Keratinocyte (primary cell): ENCODE data around the gene SREK1IP1.

ENCODE experiments used
- EZH2 ChIP-seq: IDR thresholded peaks from one replicate; pipeline ENCODE4 v1.6.1; 2012; ENCODE audit warnings: inconsistent platforms, mild to moderate bottlenecking, low read length, moderate library complexity
- TF ChIP-seq, protein P1 (sequence below), 3 experiments: IDR thresholded peaks in 1 of 3; conservative IDR thresholded peaks in 1 of 3; optimal IDR thresholded peaks in 1 of 3; 2 replicates in 2 of 3; 3 replicates in 1 of 3; pipeline versions ENCODE3 to v1.5.1; 2011; ENCODE audit warnings: low read length in 3 of 3, mild to moderate bottlenecking in 3 of 3, moderate library complexity in 2 of 3, control low read depth in 1 of 3, inconsistent platforms in 1 of 3; ENCODE audit not compliant: insufficient read depth in 2 of 3; ENCODE audit errors: extremely low read depth in 1 of 3

- TF ChIP-seq, protein P1, sequence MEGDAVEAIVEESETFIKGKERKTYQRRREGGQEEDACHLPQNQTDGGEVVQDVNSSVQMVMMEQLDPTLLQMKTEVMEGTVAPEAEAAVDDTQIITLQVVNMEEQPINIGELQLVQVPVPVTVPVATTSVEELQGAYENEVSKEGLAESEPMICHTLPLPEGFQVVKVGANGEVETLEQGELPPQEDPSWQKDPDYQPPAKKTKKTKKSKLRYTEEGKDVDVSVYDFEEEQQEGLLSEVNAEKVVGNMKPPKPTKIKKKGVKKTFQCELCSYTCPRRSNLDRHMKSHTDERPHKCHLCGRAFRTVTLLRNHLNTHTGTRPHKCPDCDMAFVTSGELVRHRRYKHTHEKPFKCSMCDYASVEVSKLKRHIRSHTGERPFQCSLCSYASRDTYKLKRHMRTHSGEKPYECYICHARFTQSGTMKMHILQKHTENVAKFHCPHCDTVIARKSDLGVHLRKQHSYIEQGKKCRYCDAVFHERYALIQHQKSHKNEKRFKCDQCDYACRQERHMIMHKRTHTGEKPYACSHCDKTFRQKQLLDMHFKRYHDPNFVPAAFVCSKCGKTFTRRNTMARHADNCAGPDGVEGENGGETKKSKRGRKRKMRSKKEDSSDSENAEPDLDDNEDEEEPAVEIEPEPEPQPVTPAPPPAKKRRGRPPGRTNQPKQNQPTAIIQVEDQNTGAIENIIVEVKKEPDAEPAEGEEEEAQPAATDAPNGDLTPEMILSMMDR (optimal IDR thresholded peaks at IDR 0.05 in 1 of 3, IDR thresholded peaks at IDR 0.05 in 1 of 3, conservative IDR thresholded peaks at IDR 0.05 in 1 of 3; ENCODE audit: extremely low read depth in 1 of 3, insufficient read depth in 2 of 3, low read length in 3 of 3), result no peak
- TF ChIP-seq EZH2, result no peak
These were observed 80.1 kb downstream of the SREK1IP1 start for GRCh38 chr5:64688391-64688790.
